ENCODE results near the gene LARP4. TPM values are rescaled to one million over a fixed set of nuclear protein-coding genes. Genes with fewer than 3 reads are reported as not detected.

LARP4 gene
- total RNA-seq: 23.4 and 25.3 TPM in 2 replicates

GRCh38 chr12:50400638-50401499 is at the start of gene LARP4:
Gene LARP4 (plus strand): TSS chr12:50400885. CDS start chr12:50401011, 126 bp downstream.

GRCh38 chr12:50504798-50505674 is 104.4 kb downstream of the LARP4 start, which contains the start of gene DIP2B:
Gene DIP2B (plus strand): TSS chr12:50504985. CDS start chr12:50505141, 156 bp downstream.

Other genes starting within 250 kb of the LARP4 start
- gene CERS5, start 233.5 kb upstream of the LARP4 start, total RNA-seq: 22.3 and 53.7 TPM in 2 replicates
- gene LIMA1, start 117.4 kb upstream of the LARP4 start, total RNA-seq: 105 and 116 TPM in 2 replicates
- gene FAM186A, start 4.3 kb upstream of the LARP4 start, total RNA-seq: not detected in 2 replicates
- gene DIP2B, start 104.1 kb downstream of the LARP4 start, total RNA-seq: 26.0 and 31.2 TPM in 2 replicates